T-cell (primary cell): ENCODE data around the gene RTN4R. TPM values are rescaled to one million over a fixed set of nuclear protein-coding genes. Genes with fewer than 3 reads are reported as not detected.
"Not testable (repeated sequence)": the region's sequence is repeated elsewhere in the genome, so short reads cannot be mapped to it uniquely, and the experiment has no call there.

Source experiments
- ATAC-seq, 4 experiments: fragments of 200-7000 bp in 3 of 4; fragments of 150-1000 bp in 1 of 4; cut with Tn5 transposase; replicated peaks in 1 of 4; 1 replicate in 3 of 4; 2 replicates in 1 of 4; pipeline ENCODE4 v1.10.0; 2021; ENCODE audit warnings: moderate library complexity in 3 of 4, mild to moderate bottlenecking in 2 of 4, moderate number of reproducible peaks in 1 of 4
- CTCF ChIA-PET, 2 donors: fragments of 300-600 bp; sonication (Branson Sonifier 250); formaldehyde crosslinking; loops; one replicate each; lab custom pipeline; 2022; ENCODE audit warnings: antibody characterized with exemption in 2 of 2; lab: Charles Lee
- POLR2A ChIA-PET, 2 donors: fragments of 300-600 bp; sonication (Branson Sonifier 250); formaldehyde crosslinking; loops; one replicate each; lab custom pipeline; 2022; ENCODE audit warnings: antibody characterized with exemption in 2 of 2; lab: Charles Lee
- DNase-seq, 35 experiments: peaks; one replicate each; pipeline versions ENCODE4 v3.0.0 to v3.0.0-alpha.2; 2013 to 2023
- H3K27ac ChIP-seq: one replicate; pipeline ENCODE4 v1.5.1; 2013; ENCODE audit warnings: low read length
- H3K27me3 ChIP-seq, 2 experiments: replicated peaks in 1 of 2; 1 replicate in 1 of 2; 2 replicates in 1 of 2; pipeline versions ENCODE4 v1.6.1 to v1.7.0; 2013; ENCODE audit warnings: low read length in 1 of 2, mixed read lengths in 1 of 2; ENCODE audit not compliant: control insufficient read depth in 2 of 2, insufficient read depth in 2 of 2; ENCODE audit errors: extremely low read depth in 1 of 2
- H3K36me3 ChIP-seq, 2 donors: 1 replicate in 1 of 2; 2 replicates in 1 of 2; pipeline versions ENCODE4 v1.6.1 to v1.7.0; 2013; ENCODE audit warnings: low read length in 1 of 2; ENCODE audit not compliant: control insufficient read depth in 2 of 2, insufficient read depth in 1 of 2; ENCODE audit errors: extremely low read depth in 1 of 2
- H3K4me1 ChIP-seq, 2 experiments: 1 replicate in 1 of 2; 2 replicates in 1 of 2; pipeline versions ENCODE4 v1.6.1 to v1.7.0; 2013; ENCODE audit warnings: low read length in 2 of 2, mixed read lengths in 1 of 2; ENCODE audit not compliant: insufficient read depth in 2 of 2, control insufficient read depth in 1 of 2; ENCODE audit errors: extremely low read depth in 1 of 2
- H3K4me3 ChIP-seq, 2 donors: 1 replicate in 1 of 2; 2 replicates in 1 of 2; pipeline versions ENCODE4 v1.5.1 to v1.7.0; 2013; ENCODE audit warnings: mild to moderate bottlenecking in 2 of 2, low read length in 1 of 2, moderate library complexity in 1 of 2; ENCODE audit not compliant: control insufficient read depth in 1 of 2; ENCODE audit errors: extremely low read depth in 1 of 2
- H3K9me3 ChIP-seq: 2 replicates; pipeline ENCODE4 v1.7.0; 2013
- H3K27ac Mint-ChIP-seq, 2 donors: one replicate each; pipeline ENCODE4 v1.8.0; 2020 to 2021; ENCODE audit warnings: mild to moderate bottlenecking in 2 of 2, mixed read lengths in 2 of 2
- H3K27me3 Mint-ChIP-seq, 2 donors: one replicate each; pipeline ENCODE4 v1.8.0; 2021 to 2022; ENCODE audit warnings: mixed read lengths in 2 of 2
- H3K36me3 Mint-ChIP-seq: one replicate; pipeline ENCODE4 v1.8.0; 2021; ENCODE audit warnings: mixed read lengths
- H3K4me1 Mint-ChIP-seq, 3 donors: one replicate each; pipeline ENCODE4 v1.8.0; 2020 to 2022; ENCODE audit warnings: mixed read lengths in 3 of 3, mild to moderate bottlenecking in 1 of 3
- H3K4me3 Mint-ChIP-seq, 3 donors: one replicate each; pipeline ENCODE4 v1.8.0; 2020 to 2022; ENCODE audit warnings: mild to moderate bottlenecking in 3 of 3, mixed read lengths in 3 of 3, moderate library complexity in 3 of 3
- H3K9me3 Mint-ChIP-seq, 3 donors: one replicate each; pipeline ENCODE4 v1.8.0; 2020 to 2022; ENCODE audit warnings: mixed read lengths in 3 of 3
- WGBS: methylation state at CpG from one replicate; pipeline ENCODE4 v1.1.5; 2013; ENCODE audit warnings: missing lambda C conversion rate; ENCODE audit not compliant: insufficient coverage; 5-methylcytosine and 5-hydroxymethylcytosine counted together
- total RNA-seq, 35 experiments: library from RNA in 6 of 35; stranded (reverse) in 6 of 35; fragments of 120-200 nt in 1 of 35; gene quantifications; one replicate each; pipeline versions ENCODE4 v1.2.1 to v1.2.4 and lab custom pipeline; 2013 to 2026

Gene RTN4R
- total RNA-seq, 5 donors from 2014 or later (not counting 1 experiment from before 2014, with no cell fraction given), result 0.33 to 4.1 (median 2.5) TPM

- POLR2A ChIA-PET, result no interaction called here
- Histone ChIP-seq H3K4me1 (no peaks in the 10 kb centered on the region), H3K9me3 (no peaks in the 10 kb centered on the region), H3K4me3 (no peak overlapping the region), H3K27ac (no peak overlapping the region), H3K36me3 (no peaks in the 10 kb centered on the region), H3K27me3 (peaks cover 0 to 3% of the 10 kb centered on the region in 2 experiments)
- DNase-seq (no peak), ATAC-seq (no peak)
- Mint-ChIP-seq H3K27ac (no peak overlapping the region), H3K36me3 (no peaks in the 10 kb centered on the region), H3K4me1 (no peaks in the 10 kb centered on the region), H3K9me3 (no peaks in the 10 kb centered on the region), H3K27me3 (peaks cover 0 to 3% of the 10 kb centered on the region in 2 donors), H3K4me3 (no peak overlapping the region)
- 81% methylated on average over 11 of the region's 11 CpGs for WGBS
- CTCF ChIA-PET, result interaction anchor here in 1 of 2 donors (0.6 kb wide), 1 partner anchor 335 kb away, joined by 3 read pairs; no protein-coding TSS in a partner anchor
Measured at GRCh38 chr22:20291604-20292063, 23.5 kb upstream of the RTN4R start.

- H3K9me3 ChIP-seq, result no peaks in the 10 kb centered on the region
- Mint-ChIP-seq H3K27ac (no peak overlapping the region), H3K9me3 (no peaks in the 10 kb centered on the region), H3K36me3 (no peaks in the 10 kb centered on the region), H3K27me3 (peaks cover 0 to 3% of the 10 kb centered on the region in 2 donors), H3K4me3 (no peak overlapping the region), H3K4me1 (no peaks in the 10 kb centered on the region)
- DNase-seq (no peak), ATAC-seq (no peak)
- no peak overlapping the region for H3K4me3 ChIP-seq
- ChIA-PET POLR2A (no interaction called here), CTCF (interaction anchor here in 1 of 2 donors (0.6 kb wide), 1 partner anchor 335 kb away, joined by 3 read pairs; no protein-coding TSS in a partner anchor)
- no peaks in the 10 kb centered on the region for H3K36me3 ChIP-seq
- H3K27ac ChIP-seq, result no peak overlapping the region
- no peaks in the 10 kb centered on the region for H3K4me1 ChIP-seq
- H3K27me3 ChIP-seq, result peaks cover 0 to 4% of the 10 kb centered on the region in 2 experiments
- 60% methylated on average over 5 of the region's 5 CpGs for WGBS
Measured at GRCh38 chr22:20291249-20291586, 23.1 kb upstream of the RTN4R start.

GRCh38 chr22:20290578-20291248, 22.6 kb upstream of the RTN4R start:
- DNase-seq (no peak), ATAC-seq (no peak)
- no peak overlapping the region for H3K27ac Mint-ChIP-seq
- Histone ChIP-seq H3K9me3 (no peaks in the 10 kb centered on the region), H3K4me1 (no peaks in the 10 kb centered on the region), H3K27ac (no peak overlapping the region), H3K27me3 (peaks cover 0 to 5% of the 10 kb centered on the region in 2 experiments), H3K36me3 (no peaks in the 10 kb centered on the region), H3K4me3 (no peak overlapping the region)
- ChIA-PET CTCF (no interaction called here), POLR2A (no interaction called here)
- H3K4me3 Mint-ChIP-seq, result no peak overlapping the region
- WGBS, result 82% methylated on average over 12 of the region's 13 CpGs
- no peaks in the 10 kb centered on the region for H3K4me1 Mint-ChIP-seq
- H3K27me3 Mint-ChIP-seq, result peaks cover 0 to 3% of the 10 kb centered on the region in 2 donors
- H3K36me3 Mint-ChIP-seq, result no peaks in the 10 kb centered on the region
- no peaks in the 10 kb centered on the region for H3K9me3 Mint-ChIP-seq

GRCh38 chr22:20290045-20290392, 21.9 kb upstream of the RTN4R start:
- WGBS, result 81% methylated on average over 7 of the region's 10 CpGs
- DNase-seq (no peak), ATAC-seq (no peak)
- ChIA-PET POLR2A (no interaction called here), CTCF (no interaction called here)
- Histone ChIP-seq H3K27ac (no peak overlapping the region), H3K27me3 (peaks cover 0 to 9% of the 10 kb centered on the region in 2 experiments), H3K4me1 (no peaks in the 10 kb centered on the region), H3K4me3 (no peak overlapping the region), H3K36me3 (no peaks in the 10 kb centered on the region), H3K9me3 (no peaks in the 10 kb centered on the region)
- no peak overlapping the region for H3K4me3 Mint-ChIP-seq
- H3K4me1 Mint-ChIP-seq, result no peaks in the 10 kb centered on the region
- H3K27me3 Mint-ChIP-seq, result peaks cover 0 to 3% of the 10 kb centered on the region in 2 donors
- no peaks in the 10 kb centered on the region for H3K9me3 Mint-ChIP-seq
- no peak overlapping the region for H3K27ac Mint-ChIP-seq
- no peaks in the 10 kb centered on the region for H3K36me3 Mint-ChIP-seq

- ATAC-seq, DNase-seq, H3K9me3 Mint-ChIP-seq, H3K36me3 Mint-ChIP-seq, H3K27me3 Mint-ChIP-seq, H3K4me1 Mint-ChIP-seq, H3K36me3 ChIP-seq, H3K4me3 Mint-ChIP-seq, H3K4me1 ChIP-seq, H3K9me3 ChIP-seq, H3K27ac ChIP-seq, H3K27ac Mint-ChIP-seq, H3K4me3 ChIP-seq, CTCF ChIA-PET, POLR2A ChIA-PET, H3K27me3 ChIP-seq: not testable (repeated sequence)
- WGBS, result 91% methylated on average over 12 of the region's 23 CpGs
Measured at GRCh38 chr22:20289182-20290044, 21.3 kb upstream of the RTN4R start.

- CTCF ChIA-PET, H3K27me3 Mint-ChIP-seq, H3K9me3 ChIP-seq, H3K4me3 Mint-ChIP-seq, H3K9me3 Mint-ChIP-seq, H3K36me3 Mint-ChIP-seq, DNase-seq, ATAC-seq, H3K27ac Mint-ChIP-seq, H3K4me1 Mint-ChIP-seq, H3K27ac ChIP-seq, H3K36me3 ChIP-seq, H3K4me3 ChIP-seq, POLR2A ChIA-PET, H3K4me1 ChIP-seq: not testable (repeated sequence)
- peaks cover 0 to 13% of the 10 kb centered on the region in 2 experiments for H3K27me3 ChIP-seq
- 92% methylated on average over 2 of the region's 20 CpGs for WGBS
Measured at GRCh38 chr22:20286784-20287423, 18.8 kb upstream of the RTN4R start.
